Measurements from ENCODE around the gene PRR29.

PRR29 gene

DNA sequence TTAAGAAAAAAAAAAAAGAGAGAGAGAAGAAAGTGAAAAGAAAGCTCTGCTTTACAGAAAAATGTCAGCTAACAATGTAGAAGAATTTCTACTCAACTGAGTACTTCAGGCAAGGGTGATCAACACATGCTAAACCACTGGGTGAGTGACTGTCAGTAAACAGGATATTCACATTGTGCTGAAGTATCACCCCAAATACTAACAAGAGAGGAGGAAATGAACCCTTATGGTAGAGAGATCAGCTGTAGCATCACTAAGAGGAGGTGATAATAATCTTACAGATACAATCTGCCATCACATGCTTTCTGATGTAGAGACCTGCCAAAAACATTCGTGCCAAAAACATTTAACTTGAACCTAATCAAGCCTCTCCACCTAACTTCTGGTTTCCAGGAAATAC, 53.0 kb downstream of the PRR29 start:
- no peak for DNase-seq

DNA sequence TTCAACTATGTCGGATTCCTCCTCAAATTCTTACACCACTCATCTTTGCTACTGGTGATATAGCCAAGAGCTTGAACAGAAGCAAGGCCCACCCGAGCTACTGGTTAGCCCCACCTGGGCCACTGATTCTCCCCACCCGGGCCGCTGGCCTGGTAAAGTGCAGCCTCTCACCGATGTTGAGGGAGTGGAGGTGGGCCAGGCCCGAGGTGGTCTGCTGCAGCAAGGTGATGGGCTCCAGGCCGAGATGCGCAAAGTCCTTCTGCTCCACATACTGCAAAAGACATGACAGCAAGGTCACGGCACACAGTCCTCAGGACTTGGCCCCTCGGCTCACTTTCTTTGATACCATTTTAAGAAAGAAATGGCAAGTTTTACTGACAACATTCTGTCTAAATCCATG, 55.0 kb downstream of the PRR29 start:
- no peak for DNase-seq
